ENCODE measurements around the gene YOD1. TPM values are rescaled to one million over a fixed set of nuclear protein-coding genes. Genes with fewer than 3 reads are reported as not detected.

Gene YOD1
- total RNA-seq, 1 donor from 2014 or later: 7.9 TPM

DNA sequence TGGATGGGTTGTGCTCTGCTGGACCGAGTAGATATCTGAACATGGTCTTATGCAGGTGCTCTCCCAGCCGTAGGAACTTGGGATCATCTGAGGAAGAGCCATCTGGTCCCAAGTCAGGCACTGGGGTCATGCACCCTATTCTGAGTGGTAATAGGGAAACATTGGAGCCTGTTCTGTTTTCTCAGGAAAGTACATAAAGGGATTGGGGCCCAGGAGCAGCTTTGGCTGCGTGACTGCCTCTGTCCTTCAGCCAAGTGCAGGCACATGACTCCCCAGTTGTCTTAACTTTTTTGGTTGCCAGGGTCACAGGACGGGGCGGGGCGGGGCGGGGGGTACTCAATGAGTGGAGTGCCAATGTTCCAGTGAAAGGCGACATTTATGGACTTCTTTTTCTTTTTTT is 13.6 kb upstream of the YOD1 start:
- Histone ChIP-seq H3K36me3 (peaks cover 76% of the 10 kb centered on the region), H3K27ac (peak overlapping the region; percentile 56), H3K4me3 (no peak overlapping the region), H3K27me3 (ENCODE audit: low read depth) (no peaks in the 10 kb centered on the region), H3K4me1 (peaks cover 4% of the 10 kb centered on the region), H3K9me3 (no peaks in the 10 kb centered on the region)
- intact Hi-C loops (cut with DNase I): no loop called here
- ATAC-seq (peak; percentile 93 to 95), DNase-seq (peak; percentile 77)
- TF ChIP-seq CTCF (IDR thresholded peaks at IDR 0.05): no peak

DNA sequence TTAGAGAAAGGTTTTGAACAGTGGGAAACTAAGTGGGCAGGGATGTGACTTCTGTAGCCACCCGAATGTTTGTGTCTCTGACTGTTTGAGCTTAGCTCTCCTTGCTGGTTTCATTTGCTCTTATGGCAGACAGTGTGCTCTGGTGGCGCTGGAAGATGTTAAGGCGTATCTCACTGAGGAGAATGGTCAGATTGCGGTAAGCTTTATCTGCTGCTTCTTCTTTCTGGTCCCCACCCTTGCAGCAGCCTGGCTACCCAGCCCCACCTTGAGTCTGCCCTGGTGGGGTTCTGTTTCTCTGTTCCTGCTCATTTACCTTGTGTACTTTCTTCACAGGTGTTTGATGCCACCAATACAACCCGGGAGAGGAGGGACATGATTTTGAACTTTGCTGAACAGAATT is 12.0 kb upstream of the YOD1 start:
- no peak overlapping the region for H3K27ac ChIP-seq
- H3K4me1 ChIP-seq: peaks cover 9% of the 10 kb centered on the region
- no peaks in the 10 kb centered on the region for H3K9me3 ChIP-seq
- peaks cover 60% of the 10 kb centered on the region for H3K36me3 ChIP-seq
- DNase-seq (no peak), ATAC-seq (no peak)
- no peak overlapping the region for H3K4me3 ChIP-seq
- no peak for TF ChIP-seq CTCF (IDR thresholded peaks at IDR 0.05)
- H3K27me3 ChIP-seq (ENCODE audit: low read depth): no peaks in the 10 kb centered on the region
- intact Hi-C loops (cut with DNase I): no loop called here

DNA sequence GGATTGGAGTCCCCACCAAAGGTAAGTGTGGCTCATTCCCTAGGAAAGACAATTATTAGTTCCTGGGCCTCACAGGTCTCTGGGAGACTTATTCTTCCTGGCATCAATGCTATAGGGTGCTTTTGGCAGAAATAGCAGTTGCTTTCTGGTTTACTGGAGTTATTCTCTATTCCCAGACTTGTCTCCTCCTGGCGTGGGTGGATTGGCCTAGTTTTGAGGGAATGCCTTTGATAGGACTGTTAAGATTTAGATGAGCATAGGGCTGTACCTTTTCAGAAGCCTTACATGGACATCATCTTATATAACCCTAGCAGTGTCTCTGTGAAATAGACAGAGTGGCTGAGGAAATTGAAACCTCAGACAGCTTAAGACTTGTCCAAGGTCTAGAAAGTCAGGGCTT is 11.1 kb upstream of the YOD1 start:
- Histone ChIP-seq H3K9me3 (no peaks in the 10 kb centered on the region), H3K27ac (no peak overlapping the region), H3K4me3 (no peak overlapping the region), H3K4me1 (peaks cover 9% of the 10 kb centered on the region), H3K36me3 (peaks cover 52% of the 10 kb centered on the region), H3K27me3 (ENCODE audit: low read depth) (no peaks in the 10 kb centered on the region)
- intact Hi-C loops (cut with DNase I): no loop called here
- DNase-seq (no peak), ATAC-seq (no peak)
- TF ChIP-seq CTCF (IDR thresholded peaks at IDR 0.05): no peak

DNA sequence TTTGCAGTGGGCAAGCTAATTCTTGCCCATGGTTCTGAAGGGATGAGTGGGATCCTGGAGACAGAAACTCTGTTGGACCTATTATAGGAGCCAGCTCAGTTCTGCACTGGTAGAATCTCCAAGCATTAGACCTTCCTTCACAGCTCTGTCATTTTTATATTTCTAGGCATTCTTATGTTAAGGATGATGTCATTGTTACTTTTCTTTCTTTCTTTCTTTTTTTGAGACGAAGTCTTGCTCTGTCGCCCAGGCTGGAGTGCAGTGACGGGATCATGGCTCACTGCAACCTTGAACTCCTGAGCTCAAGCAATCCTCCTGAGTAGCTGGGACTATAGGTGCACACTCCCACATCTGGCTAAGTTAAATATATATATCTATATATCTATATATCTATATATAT is 9.6 kb upstream of the YOD1 start:
- no peaks in the 10 kb centered on the region for H3K27me3 ChIP-seq (ENCODE audit: low read depth)
- no peak overlapping the region for H3K27ac ChIP-seq
- no peak for ATAC-seq
- no peak for DNase-seq
- peaks cover 39% of the 10 kb centered on the region for H3K36me3 ChIP-seq
- H3K4me1 ChIP-seq: peaks cover 9% of the 10 kb centered on the region
- no peak overlapping the region for H3K4me3 ChIP-seq
- intact Hi-C loops (cut with DNase I): no loop called here
- no peak for TF ChIP-seq CTCF (IDR thresholded peaks at IDR 0.05)
- no peaks in the 10 kb centered on the region for H3K9me3 ChIP-seq

DNA sequence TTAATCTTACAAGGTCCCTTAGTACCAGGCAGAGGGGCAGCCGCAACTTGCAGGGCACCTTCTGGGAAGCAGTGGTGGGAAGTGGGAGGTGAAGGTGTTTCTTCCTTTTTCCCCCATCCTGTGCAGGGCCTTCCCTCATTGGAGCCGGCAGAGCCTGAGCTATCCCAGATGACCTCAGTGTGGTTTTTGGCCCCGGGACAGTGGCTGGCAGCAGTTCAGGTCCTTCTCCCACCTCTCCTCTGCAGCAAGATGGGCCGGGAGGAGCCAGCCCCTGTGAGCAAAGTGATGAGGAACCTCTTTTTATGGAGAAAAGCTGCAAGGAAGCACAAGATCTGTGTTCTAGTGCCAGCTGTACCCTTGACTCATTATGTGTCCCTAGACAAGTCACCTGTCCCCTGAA is 8.9 kb upstream of the YOD1 start:
- no peaks in the 10 kb centered on the region for H3K27me3 ChIP-seq (ENCODE audit: low read depth)
- no peak overlapping the region for H3K4me3 ChIP-seq
- peaks cover 11% of the 10 kb centered on the region for H3K4me1 ChIP-seq
- ATAC-seq (no peak), DNase-seq (no peak)
- no peak for TF ChIP-seq CTCF (IDR thresholded peaks at IDR 0.05)
- H3K9me3 ChIP-seq: no peaks in the 10 kb centered on the region
- H3K27ac ChIP-seq: no peak overlapping the region
- intact Hi-C loops (cut with DNase I): no loop called here
- H3K36me3 ChIP-seq: peaks cover 32% of the 10 kb centered on the region
